ENCODE measurements around the gene TRDMT1. TPM values are rescaled to one million over a fixed set of nuclear protein-coding genes. Genes with fewer than 3 reads are reported as not detected.
A peak's percentile ranks its signal among the peaks of the same experiment; 100 is the strongest.

TRDMT1 gene
- polyA plus RNA-seq, 1 donor: 16.9 TPM

DNA sequence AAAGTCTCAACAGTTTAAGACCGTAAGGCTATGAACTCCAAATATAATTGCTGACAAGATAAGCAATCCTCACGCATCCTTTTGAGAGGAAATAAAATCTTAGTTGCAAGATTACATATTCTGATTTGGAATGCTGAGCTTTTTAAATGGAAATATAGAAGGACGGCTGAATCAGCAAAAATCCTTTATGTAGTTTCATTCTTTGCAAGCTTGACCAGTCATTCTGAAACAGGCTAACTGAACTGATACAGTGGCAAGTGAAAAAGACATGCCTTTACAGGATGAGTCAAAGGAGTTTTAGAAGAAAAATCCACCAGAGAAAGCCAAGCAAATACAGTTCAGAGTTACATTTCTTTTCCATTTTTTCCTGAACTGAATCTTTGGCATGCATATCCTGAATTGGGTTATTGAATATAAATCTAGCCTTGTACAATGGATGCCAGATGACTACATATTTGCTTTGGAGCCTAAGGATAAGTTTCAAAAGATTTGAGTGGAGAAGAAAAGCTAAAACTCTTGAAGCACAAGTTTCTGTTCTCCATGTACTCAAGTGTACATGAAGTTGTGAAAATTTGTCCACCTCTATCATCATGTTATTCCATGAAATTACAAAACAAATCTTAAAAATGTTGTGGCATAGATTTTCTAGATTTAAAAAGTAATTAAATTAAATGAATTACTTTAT, 30.9 kb upstream of the TRDMT1 start:
- DNase-seq: no peak

DNA sequence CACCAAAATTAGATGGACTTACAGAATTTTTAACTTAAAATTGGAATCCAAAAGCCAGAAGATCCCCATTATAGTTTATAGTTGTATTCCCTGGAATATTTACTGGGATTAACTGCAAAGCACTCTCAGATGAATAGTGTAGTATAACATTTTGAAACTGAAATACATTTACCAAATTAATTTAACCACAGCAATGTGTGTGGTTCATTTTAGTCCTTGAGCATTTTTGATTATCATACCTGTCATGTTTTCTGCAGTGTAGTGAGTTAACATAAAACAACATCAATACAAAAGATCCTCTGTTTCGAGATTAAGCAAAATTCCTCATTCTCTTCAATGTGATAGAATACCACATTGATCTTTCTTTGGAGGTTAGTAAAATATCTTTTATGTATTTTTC, 30.3 kb upstream of the TRDMT1 start:
- DNase-seq: no peak

- peak; percentile 71 for DNase-seq
Measured at GRCh38 chr10:17229967-17230682, 28.7 kb upstream of the TRDMT1 start.

- DNase-seq: no peak
Measured at GRCh38 chr10:17229717-17229966, 28.2 kb upstream of the TRDMT1 start.

GRCh38 chr10:17229016-17229716, 27.7 kb upstream of the TRDMT1 start:
- DNase-seq: peak; percentile 84

GRCh38 chr10:17228091-17229015, 26.9 kb upstream of the TRDMT1 start, which contains the start of gene VIM:
Gene VIM (plus strand): TSS chr10:17228241. CDS start chr10:17229423, 1,182 bp downstream.
- peak; percentile 77 for DNase-seq

- peak; percentile 49 for DNase-seq
Measured at GRCh38 chr10:17227367-17228090, 26.1 kb upstream of the TRDMT1 start.

GRCh38 chr10:17226891-17227303, 25.4 kb upstream of the TRDMT1 start:
- DNase-seq: no peak

- no peak for DNase-seq
Measured at GRCh38 chr10:17225808-17226207, 24.3 kb upstream of the TRDMT1 start.

DNA sequence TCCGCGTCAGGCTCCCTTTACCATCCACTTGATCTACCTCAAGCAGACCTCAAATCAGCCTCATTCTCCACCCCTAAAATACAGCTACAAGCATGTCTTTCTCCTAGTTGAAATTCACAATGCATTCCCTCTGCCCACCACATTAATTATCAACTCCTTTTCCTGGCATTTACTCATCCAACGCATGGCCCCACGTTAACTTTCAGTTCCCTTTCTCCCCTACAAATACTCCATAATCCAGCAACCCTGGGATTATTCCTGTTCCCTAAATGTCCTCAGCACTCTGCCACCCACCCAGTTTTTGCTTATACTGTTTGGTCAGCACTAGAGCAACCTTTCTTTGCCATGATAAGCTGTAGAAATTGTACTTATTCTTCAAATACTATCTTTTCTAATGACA, 20.9 kb upstream of the TRDMT1 start:
- DNase-seq: no peak

- DNase-seq: no peak
Measured at GRCh38 chr10:17220652-17221100, 19.2 kb upstream of the TRDMT1 start.

DNA sequence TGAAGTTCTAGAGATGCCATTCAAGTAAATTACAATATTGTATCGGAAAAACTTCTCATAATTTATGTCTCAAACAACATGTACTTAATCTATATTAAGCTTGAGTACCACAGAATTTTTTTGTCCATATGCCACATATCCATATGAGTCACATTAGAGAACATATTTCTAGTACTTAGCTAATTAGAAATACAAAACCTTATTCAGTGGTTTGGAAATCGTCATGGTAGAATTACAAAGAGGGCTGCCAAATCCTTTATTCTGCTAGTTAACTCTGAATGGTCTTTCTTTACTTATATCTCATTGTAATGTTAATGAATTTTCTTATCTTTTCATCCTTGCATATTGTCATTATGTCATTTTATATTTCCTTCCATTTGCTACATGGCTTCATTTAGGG, 17.6 kb upstream of the TRDMT1 start:
- no peak for DNase-seq

DNA sequence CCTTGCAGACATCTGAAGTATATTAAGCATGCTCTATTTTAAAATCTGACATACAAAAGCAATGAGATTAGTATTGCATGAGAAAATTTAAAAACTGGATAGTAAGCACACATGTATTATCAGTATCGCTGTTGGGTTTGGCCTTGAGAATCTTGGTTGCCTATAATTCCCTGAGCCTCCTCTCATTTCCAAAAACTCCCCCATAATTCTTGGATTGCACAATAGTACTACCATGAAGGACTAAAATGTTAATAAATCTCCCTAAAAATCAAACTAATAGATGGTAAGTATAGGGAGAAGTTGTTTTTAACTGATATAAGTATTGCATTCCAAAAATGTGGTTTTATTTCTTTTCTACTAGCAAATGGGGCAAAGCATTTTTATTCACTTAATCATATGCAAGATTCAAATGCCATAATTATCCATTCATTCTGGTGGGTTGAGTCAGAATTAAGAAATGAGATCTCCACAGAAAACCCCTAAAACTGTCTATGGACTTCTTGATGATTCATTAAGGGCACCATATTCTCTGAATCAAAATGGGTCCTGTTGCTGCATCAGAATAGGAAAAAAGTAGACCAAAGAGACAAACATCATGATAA, 16.3 kb upstream of the TRDMT1 start:
- no peak for DNase-seq

DNA sequence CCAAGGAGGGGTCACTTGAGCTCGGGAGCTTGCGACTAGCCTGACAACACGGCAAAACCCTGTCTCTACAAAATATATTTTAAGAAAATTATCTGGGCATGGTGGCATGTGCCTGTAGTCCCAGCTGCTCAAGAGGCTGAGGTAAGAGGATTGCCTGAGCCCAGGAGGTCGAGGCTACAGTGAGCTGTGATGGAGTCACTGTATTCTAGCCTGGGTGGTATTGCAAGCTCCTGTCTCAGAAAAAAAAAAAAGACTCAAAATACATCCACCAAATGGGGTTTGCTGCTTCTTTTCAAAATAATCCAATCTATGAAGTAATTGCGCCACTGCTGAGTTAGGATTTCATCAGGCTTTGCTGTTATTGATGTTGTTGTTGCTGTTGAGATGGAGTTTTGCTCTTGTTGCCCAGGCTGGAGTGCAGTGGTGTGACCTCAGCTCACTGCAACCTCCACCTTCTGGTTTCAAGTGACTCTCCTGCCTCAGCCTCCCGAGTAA, 15.5 kb upstream of the TRDMT1 start:
- DNase-seq: no peak

GRCh38 chr10:17216217-17216900, 14.9 kb upstream of the TRDMT1 start:
- DNase-seq: no peak

- no peak for DNase-seq
Measured at GRCh38 chr10:17215782-17216122, 14.3 kb upstream of the TRDMT1 start.

- no peak for DNase-seq
Measured at GRCh38 chr10:17214971-17215781, 13.7 kb upstream of the TRDMT1 start.

- DNase-seq: no peak
Measured at GRCh38 chr10:17214526-17214925, 13.1 kb upstream of the TRDMT1 start.

DNA sequence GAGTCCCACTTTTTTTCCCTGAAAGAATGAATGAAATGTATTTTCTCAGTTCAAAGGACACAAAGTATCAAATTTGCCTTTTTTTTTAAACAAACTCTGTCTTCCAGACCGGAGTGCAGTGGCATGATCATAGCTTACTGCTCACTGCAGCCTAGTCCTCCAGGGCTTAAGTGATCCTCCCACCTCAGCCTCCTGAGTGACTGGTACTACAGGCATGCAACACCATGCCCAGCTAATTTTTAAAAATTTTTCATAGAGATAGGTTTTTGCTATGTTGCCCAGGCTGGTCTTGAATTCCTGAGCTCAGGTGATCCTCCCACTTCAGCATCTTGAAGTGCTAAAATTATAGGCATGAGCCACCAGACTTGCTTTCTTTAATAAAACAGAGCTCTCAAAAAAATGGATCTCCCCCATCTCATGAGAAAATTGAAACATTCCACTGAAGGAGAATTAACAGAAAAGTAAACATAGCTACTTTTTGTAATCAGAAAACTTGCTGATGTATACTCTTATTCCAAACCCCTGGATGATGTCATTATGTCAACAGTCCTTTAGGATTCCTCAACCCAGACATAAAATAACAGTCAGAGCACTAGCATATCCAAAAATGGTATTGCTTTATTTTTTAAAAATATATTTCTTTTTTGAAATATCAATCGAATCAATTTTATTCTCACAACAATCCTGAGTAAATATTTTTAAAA, 12.3 kb upstream of the TRDMT1 start:
- no peak for DNase-seq

Measured in left kidney (tissue), 2 donors.